GM19438 (cell line): Measurements from ENCODE around the gene STARD13.

ENCODE experiments used
- ATAC-seq: cut with Tn5 transposase; IDR thresholded peaks from one replicate; pipeline ENCODE4 v1.9.1; 2021; ENCODE audit warnings: low read depth; ENCODE audit not compliant: unreplicated experiment

Gene STARD13

DNA sequence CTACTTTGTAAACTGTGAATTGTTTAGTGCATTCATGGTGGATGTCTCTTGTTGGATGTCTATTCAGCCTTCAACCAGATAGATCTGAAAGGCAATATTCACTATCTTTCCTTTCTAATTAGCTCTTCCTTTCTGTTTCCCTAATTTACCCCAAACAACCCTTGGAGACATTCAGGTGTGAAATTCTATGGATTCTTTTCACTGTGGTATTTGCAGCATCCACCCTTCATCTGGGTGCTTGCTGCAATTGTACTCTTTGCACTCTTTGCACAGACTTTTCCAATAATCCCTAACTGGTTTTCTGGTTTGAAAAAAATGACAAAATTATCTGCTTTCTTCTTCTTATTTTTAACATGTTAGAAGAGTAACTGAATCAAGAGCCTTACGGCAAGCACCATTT lies 212.8 kb downstream of the STARD13 start:
- ATAC-seq: no peak

DNA sequence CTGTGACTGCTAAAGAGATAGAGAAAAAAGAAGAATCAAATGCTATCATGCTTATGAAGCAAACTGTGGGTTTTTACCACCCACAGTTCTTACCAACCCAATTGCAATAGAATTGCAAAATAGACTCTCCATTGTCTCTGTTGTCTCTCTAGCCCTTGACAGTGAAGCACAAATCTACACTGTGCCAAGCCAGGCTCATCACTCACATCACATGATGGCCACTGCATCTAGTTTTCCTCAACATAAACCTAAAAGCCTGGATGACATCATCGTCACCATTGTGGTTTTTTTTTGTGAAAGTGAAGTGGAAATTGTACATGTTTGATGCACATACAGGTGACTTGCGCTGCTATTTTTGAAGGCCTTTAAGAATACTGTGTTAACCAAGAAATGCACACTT lies 213.3 kb downstream of the STARD13 start:
- no peak for ATAC-seq

DNA sequence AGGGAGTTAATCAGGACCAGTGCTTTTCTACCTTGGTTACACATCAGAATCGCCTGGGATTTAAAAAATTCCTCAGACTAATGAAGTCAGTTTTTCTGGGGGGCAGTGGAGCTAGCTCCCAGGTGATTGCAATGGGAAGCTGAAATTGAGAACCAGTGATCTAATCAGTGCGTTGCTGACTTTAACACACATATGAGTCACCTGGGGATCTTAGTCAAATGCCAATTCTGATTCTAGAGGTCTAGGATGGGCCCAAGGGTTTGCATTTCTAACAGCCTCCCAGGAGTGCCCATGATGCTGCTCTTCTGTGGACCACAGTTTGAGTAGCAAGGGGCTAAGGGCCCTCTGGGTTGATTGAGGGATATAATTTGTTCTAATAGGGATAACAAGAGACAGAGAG lies 214.8 kb downstream of the STARD13 start:
- no peak for ATAC-seq

DNA sequence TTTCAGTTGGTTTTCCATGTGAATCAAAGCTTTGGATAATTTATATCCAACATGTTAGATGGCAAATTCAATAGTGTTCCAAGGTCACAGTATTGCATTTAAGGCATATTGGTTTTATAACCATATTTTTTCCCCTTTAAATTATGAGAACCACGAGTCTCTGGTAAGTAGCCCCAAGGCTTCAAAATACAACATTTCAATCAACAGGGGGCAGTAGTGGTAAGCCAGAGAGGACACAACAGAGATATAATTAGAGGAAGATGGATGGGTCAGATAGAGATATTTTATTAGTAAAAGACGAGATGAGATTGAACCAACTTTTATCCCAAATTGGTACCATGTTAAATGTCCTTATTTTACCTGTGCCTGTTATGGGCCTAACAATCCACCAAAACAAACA lies 216.2 kb downstream of the STARD13 start:
- no peak for ATAC-seq

DNA sequence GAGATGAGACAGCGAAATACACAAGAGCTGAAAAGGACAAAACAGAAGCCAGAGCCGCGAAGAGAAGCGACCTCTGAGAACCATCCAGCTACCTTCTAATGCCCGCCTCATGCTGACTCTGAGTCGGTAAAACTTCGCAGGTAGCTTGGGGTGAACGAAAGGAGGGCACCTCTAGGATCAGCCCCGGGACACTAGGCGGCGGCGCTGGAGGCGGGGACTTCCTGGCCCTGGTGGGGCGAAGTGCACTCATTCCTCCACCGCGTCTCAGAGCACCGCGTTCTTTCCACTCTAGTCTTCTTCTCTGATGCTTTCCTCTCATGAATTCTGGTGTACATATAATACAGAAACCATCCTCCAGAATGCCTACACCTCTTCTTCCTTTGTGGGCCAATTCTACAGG lies 219.2 kb downstream of the STARD13 start:
- ATAC-seq: no peak

DNA sequence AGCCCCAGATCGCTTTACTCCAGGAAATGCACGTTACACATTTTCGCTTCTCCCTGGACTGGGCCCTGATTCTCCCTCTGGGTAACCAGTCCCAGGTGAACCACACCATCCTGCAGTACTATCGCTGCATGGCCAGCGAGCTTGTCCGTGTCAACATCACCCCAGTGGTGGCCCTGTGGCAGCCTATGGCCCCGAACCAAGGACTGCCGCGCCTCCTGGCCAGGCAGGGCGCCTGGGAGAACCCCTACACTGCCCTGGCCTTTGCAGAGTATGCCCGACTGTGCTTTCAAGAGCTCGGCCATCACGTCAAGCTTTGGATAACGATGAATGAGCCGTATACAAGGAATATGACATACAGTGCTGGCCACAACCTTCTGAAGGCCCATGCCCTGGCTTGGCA lies 224.7 kb downstream of the STARD13 start:
- ATAC-seq: no peak

DNA sequence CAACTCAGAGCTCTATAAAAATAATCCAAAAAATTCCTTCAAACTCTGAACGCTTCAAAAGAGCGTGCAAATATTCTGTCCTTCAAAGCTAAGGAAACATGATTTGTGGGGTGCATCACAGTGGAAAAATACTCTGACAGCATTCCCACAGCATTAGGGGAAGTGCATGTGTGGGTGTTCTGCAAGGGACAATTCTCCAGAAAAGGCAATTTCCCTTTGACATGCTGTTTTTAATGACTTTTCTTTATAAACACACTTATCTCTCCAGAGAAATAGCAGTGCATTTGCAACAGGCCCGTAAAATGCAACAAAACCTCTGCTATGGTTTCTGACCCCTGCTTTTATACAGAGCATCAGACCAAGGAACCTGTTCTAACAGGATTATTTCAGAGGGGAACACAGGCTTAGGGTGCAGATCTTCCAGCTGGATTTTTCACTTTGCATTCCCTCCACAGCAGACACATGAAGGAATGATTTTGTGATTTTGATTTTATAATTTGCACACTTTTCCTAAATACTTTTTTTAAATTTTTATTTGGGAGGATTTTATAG lies 226.7 kb downstream of the STARD13 start:
- ATAC-seq: no peak

DNA sequence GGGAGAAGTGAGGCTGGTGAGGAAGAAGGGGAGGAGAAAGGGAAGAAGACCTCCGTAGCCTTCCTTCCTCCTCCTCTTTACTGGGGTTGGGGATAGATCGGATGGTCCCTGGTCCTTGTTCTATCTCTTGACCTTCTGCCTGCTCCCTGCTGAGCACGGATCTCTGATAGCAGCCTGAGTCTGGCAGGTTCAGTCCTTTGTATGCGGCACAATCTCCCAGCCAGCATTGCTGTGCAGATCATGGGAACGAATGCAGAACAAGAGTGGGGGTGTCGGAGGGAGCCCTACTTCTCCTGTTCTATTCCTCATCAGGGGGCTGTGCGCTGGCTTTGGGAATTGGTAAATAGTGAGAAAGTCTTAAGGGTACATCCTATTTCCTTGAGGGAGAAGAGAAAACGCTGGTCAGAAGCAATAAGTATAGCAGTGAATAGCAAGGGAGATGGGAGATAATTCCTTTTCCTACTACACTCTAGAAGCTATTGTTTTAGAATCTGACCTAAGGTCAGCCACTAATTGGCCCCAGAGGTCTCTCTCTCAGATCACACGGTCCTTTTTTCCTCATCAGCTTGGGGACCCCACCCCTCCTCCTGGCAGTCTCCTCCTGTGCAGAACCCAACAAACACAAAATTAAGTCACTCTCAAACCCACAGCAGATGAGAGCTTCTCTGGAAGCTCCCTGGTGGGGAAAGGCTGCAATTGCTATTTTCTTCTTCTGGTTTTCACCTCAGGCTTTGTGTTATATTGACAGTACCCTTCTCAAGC lies 228.4 kb downstream of the STARD13 start:
- no peak for ATAC-seq

DNA sequence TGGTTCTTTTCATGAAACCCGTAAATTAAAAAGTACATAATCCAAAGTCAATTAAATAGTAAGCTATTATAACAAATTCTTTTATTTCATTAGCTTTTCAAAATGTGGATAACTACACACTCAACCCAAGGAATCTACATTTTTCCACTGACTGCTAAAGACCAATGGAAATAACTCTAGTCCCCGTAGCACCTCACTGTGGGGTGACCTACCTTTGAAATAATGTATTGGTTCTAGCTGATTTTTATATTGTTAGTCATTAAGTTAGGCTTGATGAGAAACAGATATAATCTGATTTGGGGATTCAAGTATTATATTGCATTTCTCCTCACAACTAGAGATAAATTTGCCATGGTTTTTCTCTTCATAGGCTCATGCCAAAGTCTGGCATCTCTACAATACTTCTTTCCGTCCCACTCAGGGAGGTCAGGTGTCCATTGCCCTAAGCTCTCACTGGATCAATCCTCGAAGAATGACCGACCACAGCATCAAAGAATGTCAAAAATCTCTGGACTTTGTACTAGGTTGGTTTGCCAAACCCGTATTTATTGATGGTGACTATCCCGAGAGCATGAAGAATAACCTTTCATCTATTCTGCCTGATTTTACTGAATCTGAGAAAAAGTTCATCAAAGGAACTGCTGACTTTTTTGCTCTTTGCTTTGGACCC lies 232.0 kb downstream of the STARD13 start:
- ATAC-seq: no peak
